Middle frontal gyrus (tissue), 1 donor: Measurements from ENCODE around the gene ATP7A.
A peak's percentile ranks its signal among the peaks of the same experiment; 100 is the strongest.
"Not testable (repeated sequence)": the region's sequence is repeated elsewhere in the genome, so short reads cannot be mapped to it uniquely, and the experiment has no call there.

Experiments
- DNase-seq: peaks from one replicate; pipeline ENCODE4 v3.0.0-alpha.2; 2015; ENCODE audit warnings: low spot score; ENCODE audit errors: extremely low spot score

The ATP7A gene

GRCh38 chrX:78029663-78030062, 119.2 kb downstream of the ATP7A start:
- peak; percentile 3 for DNase-seq

- DNase-seq, result no peak
Observed at GRCh38 chrX:78035061-78035460, 124.6 kb downstream of the ATP7A start.

- DNase-seq, result no peak
Observed at GRCh38 chrX:78037881-78038280, 127.4 kb downstream of the ATP7A start.

GRCh38 chrX:78042601-78043000, 132.1 kb downstream of the ATP7A start:
- no peak for DNase-seq

GRCh38 chrX:78046362-78046761, 135.9 kb downstream of the ATP7A start:
- DNase-seq, result no peak

- DNase-seq, result no peak
Observed at GRCh38 chrX:78048052-78048451, 137.6 kb downstream of the ATP7A start.

GRCh38 chrX:78063687-78064086, 153.2 kb downstream of the ATP7A start:
- no peak for DNase-seq

- DNase-seq, result no peak
Observed at GRCh38 chrX:78064152-78064551, 153.7 kb downstream of the ATP7A start.

GRCh38 chrX:78064698-78065601, 154.5 kb downstream of the ATP7A start:
- not testable (repeated sequence) for DNase-seq

- no peak for DNase-seq
Observed at GRCh38 chrX:78066110-78066509, 155.6 kb downstream of the ATP7A start.

- no peak for DNase-seq
Observed at GRCh38 chrX:78071331-78071730, 160.8 kb downstream of the ATP7A start.

- not testable (repeated sequence) for DNase-seq
Observed at GRCh38 chrX:78073147-78074077, 162.9 kb downstream of the ATP7A start.

GRCh38 chrX:78074088-78074487, 163.6 kb downstream of the ATP7A start:
- DNase-seq, result no peak

GRCh38 chrX:78075787-78076389, 165.4 kb downstream of the ATP7A start:
- no peak for DNase-seq

- DNase-seq, result not testable (repeated sequence)
Observed at GRCh38 chrX:78081413-78081812, 170.9 kb downstream of the ATP7A start.

- DNase-seq, result no peak
Observed at GRCh38 chrX:78092296-78092695, 181.8 kb downstream of the ATP7A start.

GRCh38 chrX:78098108-78098507, 187.6 kb downstream of the ATP7A start:
- DNase-seq, result no peak
